Measurements from ENCODE around the gene TRIM6.
A peak's percentile ranks its signal among the peaks of the same experiment; 100 is the strongest.
"Not testable (repeated sequence)": the region's sequence is repeated elsewhere in the genome, so short reads cannot be mapped to it uniquely, and the experiment has no call there.

TRIM6 gene

DNA sequence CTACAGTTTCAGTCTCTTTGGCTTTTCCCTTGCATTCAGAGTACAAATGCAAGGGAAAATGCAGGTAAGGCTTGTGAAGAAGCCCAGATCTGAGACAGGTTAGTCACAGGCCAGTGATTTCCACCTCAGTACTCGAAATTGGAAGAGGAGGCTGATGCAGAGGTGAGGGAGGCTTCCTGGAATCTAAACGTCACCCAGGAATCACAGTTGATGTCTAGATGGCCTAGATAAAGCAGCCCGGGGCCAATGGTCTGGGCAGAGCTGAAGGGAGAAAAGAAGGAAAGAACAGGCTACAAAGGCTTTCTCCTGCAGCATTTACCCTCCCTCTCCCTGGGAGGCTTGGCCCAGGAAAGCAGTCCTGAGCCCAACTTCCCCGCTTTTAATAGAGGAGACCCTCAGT lies 8.5 kb downstream of the TRIM6 start:
- no peak for DNase-seq (ENCODE audit: low read depth)

DNA sequence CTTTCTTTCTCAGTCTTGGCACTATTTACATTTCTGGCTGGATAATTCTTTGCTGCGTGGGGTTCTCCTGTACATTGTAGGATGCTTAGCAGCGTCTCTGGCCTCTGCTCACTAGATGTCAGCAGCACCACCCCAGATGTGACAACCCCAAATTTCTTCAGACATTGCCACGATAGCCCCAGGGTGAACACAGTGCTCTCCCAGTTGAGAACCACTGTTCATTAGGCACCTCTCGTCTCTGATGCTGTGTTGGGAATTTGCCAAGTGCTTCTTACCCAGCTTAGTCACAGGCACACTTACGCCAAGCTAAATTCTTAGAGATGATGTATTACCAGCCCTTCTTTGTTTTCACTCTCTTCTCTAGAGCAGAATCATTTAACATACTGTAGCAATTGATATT lies 9.4 kb downstream of the TRIM6 start:
- peak; percentile 77 for DNase-seq (ENCODE audit: low read depth)

DNA sequence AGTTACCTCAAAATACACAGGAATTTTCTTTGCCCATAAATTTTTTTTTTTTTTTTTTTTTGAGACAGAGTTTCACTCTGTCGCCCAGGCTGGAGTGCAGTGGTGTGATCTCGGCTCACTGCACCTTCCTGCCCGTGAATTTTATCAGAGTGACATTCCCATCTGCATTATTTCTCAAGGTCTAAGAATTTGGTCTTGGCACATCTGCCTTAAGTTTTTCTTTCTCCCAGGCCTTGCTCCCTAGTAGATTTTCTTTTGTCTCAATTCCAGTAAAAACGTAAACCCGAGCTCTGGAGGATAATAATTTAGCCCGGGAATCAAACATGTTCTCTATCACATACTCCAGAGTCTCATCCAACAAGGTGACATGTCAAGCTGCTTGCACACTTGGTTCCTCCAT lies 12.4 kb downstream of the TRIM6 start:
- DNase-seq (ENCODE audit: low read depth): no peak

GRCh38 chr11:5610446-5610845 lies 14.0 kb downstream of the TRIM6 start:
- no peak for DNase-seq (ENCODE audit: low read depth)

DNA sequence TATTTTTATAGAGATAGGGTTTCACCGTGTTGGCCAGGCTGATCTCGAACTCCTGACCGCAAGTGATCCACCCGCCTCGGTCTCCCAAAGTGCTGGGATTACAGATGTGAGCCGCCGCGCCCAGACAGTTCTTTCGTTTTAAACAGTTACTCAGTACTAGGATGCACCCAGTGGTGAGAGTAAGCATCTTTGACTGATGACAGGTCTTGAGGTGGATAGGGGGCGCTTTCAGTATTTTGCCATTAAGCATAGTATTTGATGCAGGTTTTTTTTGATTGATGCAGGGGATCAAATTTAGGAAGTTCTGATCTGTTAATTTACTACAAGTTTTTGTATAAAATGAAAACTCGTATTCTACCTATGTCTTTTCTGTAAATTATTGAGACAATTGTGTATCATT lies 15.2 kb downstream of the TRIM6 start:
- DNase-seq (ENCODE audit: low read depth): no peak

DNA sequence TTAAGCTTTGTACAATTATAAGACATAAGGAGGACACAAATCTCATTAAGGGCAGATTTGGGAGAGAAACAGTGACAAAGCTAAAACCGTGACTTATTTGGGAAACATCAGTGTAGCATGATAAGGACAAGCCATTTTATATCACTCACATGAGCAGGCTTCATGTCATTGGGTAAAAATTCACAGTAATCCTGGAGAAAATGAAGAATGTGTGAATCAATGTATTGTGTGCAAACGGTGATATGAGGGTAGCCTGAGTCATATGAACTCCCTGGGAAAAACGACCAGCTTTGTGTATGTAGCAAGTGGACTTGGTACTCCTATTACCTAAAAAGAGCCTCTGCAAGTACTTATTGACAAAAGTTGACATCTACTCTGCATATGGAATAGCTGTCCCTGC lies 22.4 kb downstream of the TRIM6 start:
- DNase-seq (ENCODE audit: low read depth): peak; percentile 50

DNA sequence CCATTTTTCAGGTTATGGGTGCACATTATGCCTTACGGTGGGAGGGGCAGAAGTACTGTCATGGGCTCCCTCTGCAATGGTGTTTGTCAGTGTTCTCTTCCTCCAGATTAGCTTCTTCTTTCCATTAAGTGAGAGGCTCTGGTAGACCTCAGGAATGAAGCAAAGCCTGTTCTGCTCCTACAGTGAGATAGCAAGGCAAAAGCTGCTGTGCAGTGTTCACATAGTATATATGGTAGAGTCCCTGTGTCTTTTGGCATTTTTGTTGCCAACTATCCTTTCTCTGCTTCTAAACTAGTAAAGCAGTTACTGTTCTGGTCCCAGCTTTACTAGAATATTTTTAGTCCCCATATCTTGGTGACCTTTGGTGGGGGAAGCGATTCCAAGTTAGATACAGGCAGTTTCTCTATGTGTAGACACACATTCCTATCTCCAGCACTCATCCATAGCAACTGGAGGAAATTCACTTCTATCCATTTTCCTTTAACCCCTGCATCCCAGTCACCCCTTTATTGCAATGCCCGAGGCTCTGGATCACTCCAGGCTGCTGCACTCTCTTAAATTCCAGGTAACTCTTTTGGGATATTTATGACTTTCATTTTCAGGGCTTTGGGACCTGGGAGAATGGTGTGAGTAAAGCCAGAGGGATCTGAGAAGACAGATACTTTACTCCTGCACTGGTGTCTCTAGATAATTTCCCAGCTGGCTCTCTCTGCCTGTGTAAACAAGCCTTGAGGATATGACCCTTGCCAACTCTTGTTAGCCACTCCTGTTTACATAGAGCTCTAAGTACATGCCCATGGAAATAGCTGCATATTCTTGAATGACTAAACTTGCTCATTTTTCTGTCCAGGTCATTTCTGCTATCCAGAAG lies 24.4 kb downstream of the TRIM6 start:
- DNase-seq (ENCODE audit: low read depth): peak; percentile 53

DNA sequence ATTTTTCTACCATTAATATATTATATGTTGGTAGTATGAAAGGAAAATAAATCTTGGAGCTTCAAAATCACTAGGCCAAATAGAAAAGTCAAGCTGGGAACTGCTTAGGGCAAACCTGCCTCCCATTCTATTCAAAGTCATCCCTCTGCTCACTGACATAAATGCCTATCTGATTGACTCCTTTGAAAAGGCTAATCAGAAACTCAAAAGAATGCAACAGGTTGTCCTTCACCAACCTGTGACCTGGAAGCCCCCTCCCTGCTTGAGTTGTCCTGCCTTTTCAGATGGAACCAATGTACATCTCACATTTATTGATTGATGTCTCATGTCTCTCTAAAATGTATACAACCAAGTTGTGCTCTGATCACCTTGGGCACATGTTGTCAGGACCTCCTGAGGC lies 25.1 kb downstream of the TRIM6 start:
- no peak for DNase-seq (ENCODE audit: low read depth)

- DNase-seq (ENCODE audit: low read depth): no peak
Observed at GRCh38 chr11:5622802-5623201, 26.4 kb downstream of the TRIM6 start.

DNA sequence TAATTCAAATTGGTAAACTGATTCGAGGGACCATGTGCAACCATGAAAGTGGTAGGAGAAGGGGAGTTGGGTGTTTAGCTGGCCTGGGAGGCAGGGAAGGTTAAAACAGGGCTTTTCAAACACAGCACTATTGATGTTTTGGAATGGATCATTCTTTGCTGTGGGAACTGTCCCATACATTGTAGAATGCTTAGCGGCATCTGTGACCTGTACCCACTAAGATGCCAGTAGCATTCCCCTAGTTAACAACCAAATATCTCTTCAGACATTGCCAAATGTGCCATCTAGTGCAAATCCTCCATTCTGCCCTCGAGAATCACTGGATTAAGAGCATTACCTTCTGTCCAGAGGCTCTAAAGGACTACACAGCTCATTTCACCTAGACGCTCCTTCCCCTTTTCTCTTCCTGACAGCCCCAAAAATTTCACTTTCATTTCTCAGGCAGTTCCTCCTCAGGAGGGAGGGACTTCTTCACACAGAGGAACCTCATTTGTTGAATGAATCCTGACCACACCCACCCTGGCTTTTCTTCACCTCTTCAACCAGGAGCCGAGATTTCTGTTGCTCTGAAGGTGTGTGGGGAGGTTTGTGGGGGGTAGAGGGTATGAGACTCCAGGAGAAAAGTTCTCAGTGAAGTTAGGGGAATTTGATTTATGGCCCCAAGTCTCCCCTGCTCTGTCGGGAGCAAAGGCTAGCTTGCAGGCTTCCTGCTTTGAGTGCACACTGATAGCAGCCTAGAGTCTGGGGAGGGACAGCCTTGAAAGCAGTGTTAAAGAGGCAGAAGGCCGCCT lies 28.2 kb downstream of the TRIM6 start, which contains the start of gene TRIM34:
TRIM34 (plus strand) TSS at position 513 of the 791 bp plus-strand sequence. CDS start 7,331 bp downstream, outside the sequence.
- peak; percentile 46 for DNase-seq (ENCODE audit: low read depth)

DNA sequence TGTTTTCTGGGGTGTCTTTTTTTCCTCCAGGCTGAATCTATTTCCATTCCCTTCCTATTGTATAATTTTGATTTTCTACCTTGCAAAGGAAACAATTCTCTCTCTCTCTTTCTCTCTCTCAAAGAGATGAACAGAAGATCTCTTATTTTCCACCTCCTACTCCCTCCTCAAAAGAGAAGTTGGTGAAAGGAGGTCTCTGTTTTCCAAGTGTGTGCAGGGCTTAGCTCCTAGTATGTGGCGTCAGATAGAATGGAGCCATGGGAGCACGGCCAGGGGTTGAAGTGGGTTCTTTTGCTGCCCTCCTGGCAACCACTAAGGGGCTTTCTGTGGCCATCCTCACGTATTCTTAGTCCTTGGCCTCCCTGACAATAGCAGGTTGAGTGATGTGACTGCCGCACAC lies 28.8 kb downstream of the TRIM6 start:
- no peak for DNase-seq (ENCODE audit: low read depth)

- no peak for DNase-seq (ENCODE audit: low read depth)
Observed at GRCh38 chr11:5626196-5626595, 29.8 kb downstream of the TRIM6 start.

- no peak for DNase-seq (ENCODE audit: low read depth)
Observed at GRCh38 chr11:5631417-5631816, 35.0 kb downstream of the TRIM6 start.

DNA sequence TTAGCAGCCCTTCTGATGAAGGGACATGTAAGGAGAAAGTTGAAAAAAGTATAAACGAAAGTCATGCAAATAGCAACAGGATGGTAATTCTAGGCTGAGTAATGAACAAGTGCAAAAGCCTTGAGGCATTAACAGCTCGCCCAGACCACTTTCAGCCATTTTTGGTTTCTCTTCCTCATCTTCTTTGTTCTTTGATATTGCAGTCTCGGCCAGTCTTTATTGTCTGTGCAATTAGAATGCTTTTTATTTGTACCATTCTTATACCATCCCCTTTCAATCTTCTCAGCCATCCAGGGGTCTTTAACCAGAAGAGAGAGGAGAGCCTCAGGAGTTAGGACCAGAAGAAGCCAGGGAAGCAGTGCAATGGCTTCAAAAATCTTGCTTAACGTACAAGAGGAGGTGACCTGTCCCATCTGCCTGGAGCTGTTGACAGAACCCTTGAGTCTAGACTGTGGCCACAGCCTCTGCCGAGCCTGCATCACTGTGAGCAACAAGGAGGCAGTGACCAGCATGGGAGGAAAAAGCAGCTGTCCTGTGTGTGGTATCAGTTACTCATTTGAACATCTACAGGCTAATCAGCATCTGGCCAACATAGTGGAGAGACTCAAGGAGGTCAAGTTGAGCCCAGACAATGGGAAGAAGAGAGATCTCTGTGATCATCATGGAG lies 35.7 kb downstream of the TRIM6 start:
- no peak for DNase-seq (ENCODE audit: low read depth)

GRCh38 chr11:5639953-5640352 lies 43.5 kb downstream of the TRIM6 start:
- no peak for DNase-seq (ENCODE audit: low read depth)

DNA sequence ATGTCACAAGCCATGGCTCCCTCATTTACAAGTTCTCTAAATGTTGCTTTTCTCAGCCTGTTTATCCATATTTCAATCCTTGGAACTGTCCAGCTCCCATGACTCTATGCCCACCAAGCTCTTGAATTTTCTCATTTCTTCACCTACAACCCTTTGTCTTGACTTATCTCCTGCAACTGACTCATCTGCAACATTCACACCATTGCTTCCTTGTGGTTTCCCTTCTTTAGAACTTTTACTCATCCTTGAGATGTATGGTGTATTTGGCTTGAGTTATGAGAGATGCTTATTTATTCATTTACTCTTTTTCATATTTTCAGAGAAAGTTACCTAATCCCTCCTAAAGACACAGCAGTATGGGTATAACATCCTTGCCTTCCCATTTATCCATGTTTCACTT lies 47.1 kb downstream of the TRIM6 start:
- no peak for DNase-seq (ENCODE audit: low read depth)

- DNase-seq (ENCODE audit: low read depth): no peak
Observed at GRCh38 chr11:5646139-5646538, 49.7 kb downstream of the TRIM6 start.

GRCh38 chr11:5655474-5655873 lies 59.0 kb downstream of the TRIM6 start:
- no peak for DNase-seq (ENCODE audit: low read depth)

- not testable (repeated sequence) for DNase-seq (ENCODE audit: low read depth)
Observed at GRCh38 chr11:5656956-5657355, 60.5 kb downstream of the TRIM6 start.

GRCh38 chr11:5658318-5658717 lies 61.9 kb downstream of the TRIM6 start:
- no peak for DNase-seq (ENCODE audit: low read depth)
